HG03066 (cell line): ENCODE measurements around the gene CBX1.

ENCODE experiments used
- ATAC-seq: cut with Tn5 transposase; IDR thresholded peaks from one replicate; pipeline ENCODE4 v1.9.1; 2021; ENCODE audit warnings: low read depth; ENCODE audit not compliant: unreplicated experiment

The CBX1 gene

GRCh38 chr17:48028736-48029135, 72.5 kb downstream of the CBX1 start:
- no peak for ATAC-seq

- no peak for ATAC-seq
These were observed 73.8 kb downstream of the CBX1 start for GRCh38 chr17:48027322-48027981.

- no peak for ATAC-seq
These were observed 74.6 kb downstream of the CBX1 start for GRCh38 chr17:48026502-48027321.

- no peak for ATAC-seq
These were observed 75.3 kb downstream of the CBX1 start for GRCh38 chr17:48025904-48026501.

- peak; percentile 84 for ATAC-seq
These were observed 76.0 kb downstream of the CBX1 start for GRCh38 chr17:48025040-48025903.

- no peak for ATAC-seq
These were observed 76.9 kb downstream of the CBX1 start for GRCh38 chr17:48024149-48025039.

- ATAC-seq: no peak
These were observed 77.7 kb downstream of the CBX1 start for GRCh38 chr17:48023400-48024148.

- no peak for ATAC-seq
These were observed 78.4 kb downstream of the CBX1 start for GRCh38 chr17:48022901-48023300.

GRCh38 chr17:48021934-48022333, 79.3 kb downstream of the CBX1 start:
- ATAC-seq: no peak
